Spleen (tissue), 11 donors: ENCODE measurements around the gene TUBB6. TPM values are rescaled to one million over a fixed set of nuclear protein-coding genes. Genes with fewer than 3 reads are reported as not detected.
A peak's percentile ranks its signal among the peaks of the same experiment; 100 is the strongest.

Source experiments
- DNase-seq: peaks from one replicate; pipeline ENCODE4 v3.0.0-alpha.2; 2020
- H3K27ac ChIP-seq, 8 donors: fragments of 200-600 bp; sonication (generic) in 7 of 8; 1 replicate in 4 of 8; 2 replicates in 4 of 8; pipeline versions ENCODE4 v1.5.0 to v1.8.0; 2016 to 2021; ENCODE audit warnings: inconsistent platforms in 4 of 8, mild to moderate bottlenecking in 4 of 8, moderate library complexity in 1 of 8
- H3K27me3 ChIP-seq, 7 donors: fragments of 200-600 bp; sonication (generic) in 6 of 7; replicated peaks in 1 of 7; 1 replicate in 4 of 7; 2 replicates in 3 of 7; pipeline versions ENCODE4 v1.5.0 to v1.8.0; 2016 to 2021; ENCODE audit warnings: inconsistent platforms in 3 of 7, mild to moderate bottlenecking in 1 of 7
- H3K36me3 ChIP-seq, 6 donors: fragments of 200-600 bp; sonication (generic) in 5 of 6; 1 replicate in 4 of 6; 2 replicates in 2 of 6; pipeline versions ENCODE4 v1.5.0 to v1.8.0; 2016 to 2021; ENCODE audit warnings: inconsistent platforms in 2 of 6
- H3K4me1 ChIP-seq, 6 donors: fragments of 200-600 bp; sonication (generic) in 5 of 6; 1 replicate in 3 of 6; 2 replicates in 3 of 6; pipeline versions ENCODE4 v1.5.0 to v1.8.0; 2016 to 2021; ENCODE audit warnings: inconsistent platforms in 3 of 6
- H3K4me3 ChIP-seq, 8 donors: fragments of 200-600 bp; sonication (generic) in 7 of 8; 1 replicate in 4 of 8; 2 replicates in 4 of 8; pipeline versions ENCODE4 v1.5.0 to v1.8.0; 2016 to 2021; ENCODE audit warnings: inconsistent platforms in 4 of 8, mild to moderate bottlenecking in 4 of 8, moderate library complexity in 2 of 8
- H3K9me3 ChIP-seq, 8 donors: fragments of 200-600 bp; sonication (generic) in 7 of 8; 1 replicate in 4 of 8; 2 replicates in 4 of 8; pipeline versions ENCODE4 v1.5.0 to v1.8.0; 2016 to 2021; ENCODE audit warnings: inconsistent platforms in 4 of 8
- POLR2A ChIP-seq, 3 donors: fragments of 450-650 bp; IDR thresholded peaks; one replicate each; pipeline ENCODE4 v1.5.1; 2017; ENCODE audit warnings: antibody characterized with exemption in 3 of 3, mild to moderate bottlenecking in 1 of 3
- POLR2AphosphoS5 ChIP-seq, 3 donors: sonication (generic); formaldehyde crosslinking; IDR thresholded peaks; one replicate each; pipeline ENCODE4 v1.5.1; 2017; ENCODE audit warnings: antibody characterized with exemption in 3 of 3
- WGBS, 5 donors: extraction: QIAGEN DNeasy Blood & Tissue Kit in 3 of 5; methylation state at CpG; one replicate each; pipeline versions ENCODE4 v1.1.5 to v1.1.7; 2013 to 2018; 5-methylcytosine and 5-hydroxymethylcytosine counted together
- intact Hi-C: fragments of 100-400 bp; cut with DNase I; formaldehyde crosslinking; loops from one replicate; pipeline ENCODE4 v1.15.0; 2023; ENCODE audit warnings: low total_unique reads
- polyA plus RNA-seq, 3 donors: library from polyadenylated mRNA; stranded (reverse); fragments of 200-250 nt; gene quantifications; one replicate each; pipeline ENCODE4 v1.2.1, GENCODE V29; 2013
- total RNA-seq, 7 donors: library from RNA; depleted of rRNA in 3 of 7; stranded (reverse); fragments of >200 nt in 3 of 7; fragmentation: NEBNext Ultra II Directional in 4 of 7; extraction: Animal tissue kit (Norgen Biotek cat#: 25700) in 4 of 7; gene quantifications; one replicate each; pipeline versions ENCODE4 v1.1.0 to v1.2.1, GENCODE V29; 2016 to 2021
- TF ChIP-seq, protein P1 (sequence below), 11 experiments: fragments of 200-600 bp in 7 of 11; fragments of 450-650 bp in 4 of 11; sonication (generic) in 4 of 11; IDR thresholded peaks in 8 of 11; conservative IDR thresholded peaks in 3 of 11; 1 replicate in 7 of 11; 2 replicates in 4 of 11; pipeline versions ENCODE4 v1.4.0 to v1.8.0; 2016 to 2021; ENCODE audit warnings: antibody characterized with exemption in 11 of 11, inconsistent platforms in 4 of 11, mild to moderate bottlenecking in 1 of 11
- donor health status: healthy with polysubstance abuse.
- donor health status: DM: no; HTN: no; CAD: no; lungs with moderate emphysema.
- donor health status: DM: no; HTN: no; CAD: no.
- donor health status: Bipolar disorder and iron deficiency.
- donor health status: healthy.
- donor health status: DM: no; HTN: no; CAD: no.
- donor health status: DM: yes; HTN: yes; CAD: no.

The TUBB6 gene
- total and polyA plus RNA-seq, 10 donors, result 29.0 to 65.6 (median 40.3) TPM

DNA sequence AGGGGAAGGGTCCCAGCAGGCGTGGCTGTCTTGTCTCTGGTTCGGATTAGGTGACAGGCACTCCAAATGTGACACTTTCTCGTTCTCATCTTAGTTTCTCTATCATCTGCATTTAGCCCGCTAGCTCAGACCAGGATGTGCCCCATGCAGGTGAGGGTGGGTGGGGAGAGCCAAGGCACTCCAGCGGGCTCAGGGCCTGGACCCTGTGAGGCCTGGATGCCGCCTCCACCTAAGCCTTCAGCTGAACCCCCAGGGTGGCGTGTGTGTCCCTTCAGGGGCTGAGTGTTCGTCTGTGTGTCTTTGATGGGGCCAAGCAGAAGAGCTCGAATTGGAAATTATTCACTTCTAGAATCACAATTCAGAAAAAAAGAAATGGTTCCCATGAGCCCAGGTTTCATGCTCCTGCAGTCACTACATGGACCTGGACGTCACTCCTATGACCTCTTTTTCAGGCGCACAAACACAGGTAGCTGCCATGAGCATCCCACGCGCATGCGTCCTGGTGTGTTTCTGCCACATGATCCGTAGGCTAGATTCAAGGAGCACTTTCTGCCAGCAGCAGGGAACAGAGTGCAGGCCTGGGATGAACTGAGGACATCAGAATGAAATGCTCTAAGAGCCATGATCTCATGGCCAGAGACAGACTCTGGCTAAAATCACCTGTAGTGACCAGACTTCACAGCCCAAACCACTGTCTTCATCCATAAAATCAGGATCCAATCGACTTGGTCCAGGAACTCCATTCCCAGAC lies 28.1 kb upstream of the TUBB6 start:
- DNase-seq, result no peak
- Histone ChIP-seq H3K27ac (peak overlapping the region in 7 of 8 donors; percentile 68 to 83 (median 78)), H3K4me3 (no peak overlapping the region), H3K36me3 (no peaks in the 10 kb centered on the region), H3K9me3 (no peaks in the 10 kb centered on the region), H3K27me3 (peaks cover 0 to 38% (median 0%) of the 10 kb centered on the region in 7 donors), H3K4me1 (peaks cover 0 to 12% (median 4%) of the 10 kb centered on the region in 6 donors)
- intact Hi-C loops, result no loop called here
- WGBS, 5 donors, result 87 to 98% (median 91%) methylated on average over 16 of the region's 16 CpGs
- TF ChIP-seq, protein P1, sequence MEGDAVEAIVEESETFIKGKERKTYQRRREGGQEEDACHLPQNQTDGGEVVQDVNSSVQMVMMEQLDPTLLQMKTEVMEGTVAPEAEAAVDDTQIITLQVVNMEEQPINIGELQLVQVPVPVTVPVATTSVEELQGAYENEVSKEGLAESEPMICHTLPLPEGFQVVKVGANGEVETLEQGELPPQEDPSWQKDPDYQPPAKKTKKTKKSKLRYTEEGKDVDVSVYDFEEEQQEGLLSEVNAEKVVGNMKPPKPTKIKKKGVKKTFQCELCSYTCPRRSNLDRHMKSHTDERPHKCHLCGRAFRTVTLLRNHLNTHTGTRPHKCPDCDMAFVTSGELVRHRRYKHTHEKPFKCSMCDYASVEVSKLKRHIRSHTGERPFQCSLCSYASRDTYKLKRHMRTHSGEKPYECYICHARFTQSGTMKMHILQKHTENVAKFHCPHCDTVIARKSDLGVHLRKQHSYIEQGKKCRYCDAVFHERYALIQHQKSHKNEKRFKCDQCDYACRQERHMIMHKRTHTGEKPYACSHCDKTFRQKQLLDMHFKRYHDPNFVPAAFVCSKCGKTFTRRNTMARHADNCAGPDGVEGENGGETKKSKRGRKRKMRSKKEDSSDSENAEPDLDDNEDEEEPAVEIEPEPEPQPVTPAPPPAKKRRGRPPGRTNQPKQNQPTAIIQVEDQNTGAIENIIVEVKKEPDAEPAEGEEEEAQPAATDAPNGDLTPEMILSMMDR (IDR thresholded peaks at IDR 0.05 in 8 of 11, conservative IDR thresholded peaks at IDR 0.05 in 3 of 11), result no peak
- no peak for TF ChIP-seq POLR2A (IDR thresholded peaks at IDR 0.05)
- TF ChIP-seq POLR2AphosphoS5 (IDR thresholded peaks at IDR 0.05), result no peak

DNA sequence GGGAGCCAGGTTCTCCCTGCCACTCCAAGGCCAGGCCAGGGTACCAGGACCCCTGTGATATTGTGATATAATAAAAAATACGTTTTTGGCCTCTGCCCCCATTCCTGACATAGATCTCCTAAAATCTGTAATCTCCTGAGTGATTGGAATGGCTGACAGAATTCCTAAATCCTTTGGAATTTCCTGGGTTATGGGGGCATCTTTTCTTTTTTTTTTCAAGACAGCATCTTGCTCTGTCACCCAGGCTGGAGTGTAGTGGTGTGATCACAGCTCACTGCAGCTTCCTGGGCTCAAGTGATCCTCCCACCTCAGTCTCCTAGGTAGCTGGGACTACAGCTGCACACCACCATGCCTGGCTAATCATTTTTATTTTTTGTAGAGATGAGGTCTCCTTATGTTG lies 26.2 kb upstream of the TUBB6 start:
- Histone ChIP-seq H3K27ac (no peak overlapping the region), H3K9me3 (no peaks in the 10 kb centered on the region), H3K27me3 (peaks cover 0 to 38% (median 2%) of the 10 kb centered on the region in 7 donors), H3K36me3 (no peaks in the 10 kb centered on the region), H3K4me1 (peaks cover 0 to 12% (median 4%) of the 10 kb centered on the region in 6 donors), H3K4me3 (no peak overlapping the region)
- intact Hi-C loops, result no loop called here
- no peak for DNase-seq
- no peak for TF ChIP-seq POLR2A (IDR thresholded peaks at IDR 0.05)
- TF ChIP-seq, protein P1 (IDR thresholded peaks at IDR 0.05 in 8 of 11, conservative IDR thresholded peaks at IDR 0.05 in 3 of 11), result no peak
- no peak for TF ChIP-seq POLR2AphosphoS5 (IDR thresholded peaks at IDR 0.05)
- 32 to 78% (median 48%) methylated on average over 1 of the region's 1 CpG for WGBS, 5 donors

DNA sequence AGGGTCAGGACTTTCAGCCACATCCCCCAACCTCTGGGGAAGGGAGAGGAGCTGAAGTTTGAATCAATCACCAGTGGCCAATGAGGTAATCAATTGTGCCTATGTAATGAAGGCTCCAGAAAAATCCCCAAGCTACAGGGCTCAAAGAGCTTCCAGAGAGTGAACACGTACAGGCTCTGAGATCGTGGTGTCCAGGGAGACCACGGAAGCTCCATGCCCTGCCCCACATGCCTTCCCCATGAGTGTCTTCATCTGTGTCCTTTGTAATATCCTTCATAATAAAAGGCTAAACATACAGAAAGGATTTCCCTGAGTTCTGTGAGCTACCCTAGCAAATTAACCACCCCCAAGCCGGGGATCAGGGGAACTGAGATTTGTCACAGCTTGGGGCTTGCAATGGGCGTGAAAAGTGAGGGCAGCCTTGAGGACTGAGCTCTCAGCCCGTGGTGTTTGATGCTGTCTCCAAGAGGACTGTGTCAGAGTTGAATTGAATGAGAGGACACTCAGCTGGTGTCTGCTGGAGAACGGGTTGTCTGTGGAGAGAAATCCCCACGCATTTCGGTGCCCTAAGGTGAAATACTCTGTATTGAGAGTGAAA lies 25.5 kb upstream of the TUBB6 start:
- Histone ChIP-seq H3K9me3 (no peaks in the 10 kb centered on the region), H3K27ac (no peak overlapping the region), H3K27me3 (peaks cover 0 to 45% (median 9%) of the 10 kb centered on the region in 7 donors), H3K4me3 (no peak overlapping the region), H3K36me3 (no peaks in the 10 kb centered on the region), H3K4me1 (peaks cover 0 to 17% (median 8%) of the 10 kb centered on the region in 6 donors)
- intact Hi-C loops, result no loop called here
- TF ChIP-seq, protein P1 (IDR thresholded peaks at IDR 0.05 in 8 of 11, conservative IDR thresholded peaks at IDR 0.05 in 3 of 11), result no peak
- TF ChIP-seq POLR2AphosphoS5 (IDR thresholded peaks at IDR 0.05) (no peak), POLR2A (IDR thresholded peaks at IDR 0.05) (no peak)
- WGBS, 5 donors, result 74 to 88% (median 82%) methylated on average over 6 to 9 of the region's 9 CpGs
- no peak for DNase-seq

DNA sequence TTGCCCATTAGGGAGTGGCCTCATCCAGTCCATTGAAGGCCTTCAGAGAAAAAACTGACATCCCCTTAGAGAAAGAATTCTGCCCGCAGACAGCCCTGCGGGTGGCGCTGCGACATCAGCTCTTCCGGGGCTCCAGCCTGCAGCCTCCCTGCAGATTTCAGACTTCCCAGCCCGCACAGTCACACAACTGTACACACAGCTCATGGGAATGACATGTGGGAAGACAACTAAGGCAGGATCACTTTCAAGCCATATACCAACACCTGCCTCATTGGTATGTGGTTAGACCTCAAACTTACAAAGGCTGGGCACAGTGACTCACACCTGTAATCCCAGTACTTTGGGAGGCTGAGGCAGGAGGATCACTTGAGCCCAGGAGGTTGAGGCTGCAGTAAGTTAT lies 24.8 kb upstream of the TUBB6 start:
- Histone ChIP-seq H3K27ac (no peak overlapping the region), H3K9me3 (no peaks in the 10 kb centered on the region), H3K4me1 (peaks cover 3 to 19% (median 14%) of the 10 kb centered on the region in 6 donors), H3K36me3 (no peaks in the 10 kb centered on the region), H3K4me3 (no peak overlapping the region), H3K27me3 (peaks cover 0 to 52% (median 16%) of the 10 kb centered on the region in 7 donors)
- no peak for DNase-seq
- WGBS, 5 donors, result 67 to 94% (median 81%) methylated on average over 6 of the region's 6 CpGs
- intact Hi-C loops, result no loop called here
- TF ChIP-seq, protein P1 (IDR thresholded peaks at IDR 0.05 in 8 of 11, conservative IDR thresholded peaks at IDR 0.05 in 3 of 11), result no peak
- TF ChIP-seq POLR2AphosphoS5 (IDR thresholded peaks at IDR 0.05) (no peak), POLR2A (IDR thresholded peaks at IDR 0.05) (no peak)
